ENCODE results near the gene PTK7. TPM values are rescaled to one million over a fixed set of nuclear protein-coding genes. Genes with fewer than 3 reads are reported as not detected.

Gene PTK7
- total RNA-seq, 1 donor from 2014 or later, result 2.7 TPM

DNA sequence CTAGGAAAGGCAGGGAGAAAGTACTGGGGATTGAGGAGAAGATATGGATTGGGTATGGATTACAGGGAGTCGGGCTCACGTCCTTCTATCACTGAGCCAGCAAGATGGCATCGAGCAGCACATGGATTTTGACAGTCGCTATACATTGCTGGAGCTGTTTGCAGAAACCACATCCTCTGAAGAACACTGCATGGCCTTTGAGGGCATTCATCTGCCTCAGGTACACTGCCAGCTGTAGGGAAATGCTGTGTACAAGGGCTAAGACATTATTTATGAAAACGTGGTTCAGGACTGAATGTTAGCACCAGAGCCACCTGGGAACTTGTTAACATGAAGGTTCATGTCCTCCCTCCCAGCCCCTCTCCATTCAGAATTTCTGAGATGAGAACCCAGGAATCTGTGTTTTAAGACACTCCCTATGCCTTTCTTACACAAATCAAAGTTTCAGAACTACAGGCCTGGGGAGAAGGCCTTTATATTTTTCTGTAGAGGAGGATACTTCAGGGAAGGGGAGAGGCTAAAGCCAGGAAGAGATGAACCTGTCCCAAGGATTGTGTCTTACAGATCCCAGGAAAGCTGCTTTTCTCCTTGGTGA lies 109.4 kb downstream of the PTK7 start:
- no peak for DNase-seq (ENCODE audit: low spot score)
- intact Hi-C loops (cut with DNase I), result no loop called here

DNA sequence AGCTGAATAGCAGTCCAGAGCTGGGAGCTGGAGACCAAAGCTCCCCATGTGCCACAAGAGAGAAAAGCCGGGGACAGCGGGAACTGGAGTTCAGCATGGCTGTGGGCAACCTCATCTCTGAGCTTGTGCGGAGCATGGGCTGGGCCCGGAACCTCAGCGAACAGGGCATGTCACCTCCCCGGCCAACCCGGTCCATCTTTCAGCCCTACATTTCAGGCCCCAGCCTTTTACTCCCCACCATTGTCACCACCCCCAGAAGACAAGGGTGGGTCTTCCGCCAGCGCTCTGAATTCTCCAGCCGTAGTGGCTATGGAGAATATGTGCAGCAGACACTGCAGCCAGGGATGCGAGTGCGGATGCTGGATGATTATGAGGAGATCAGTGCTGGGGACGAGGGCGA lies 109.9 kb downstream of the PTK7 start:
- DNase-seq (ENCODE audit: low spot score), result no peak
- intact Hi-C loops (cut with DNase I), result no loop called here

DNA sequence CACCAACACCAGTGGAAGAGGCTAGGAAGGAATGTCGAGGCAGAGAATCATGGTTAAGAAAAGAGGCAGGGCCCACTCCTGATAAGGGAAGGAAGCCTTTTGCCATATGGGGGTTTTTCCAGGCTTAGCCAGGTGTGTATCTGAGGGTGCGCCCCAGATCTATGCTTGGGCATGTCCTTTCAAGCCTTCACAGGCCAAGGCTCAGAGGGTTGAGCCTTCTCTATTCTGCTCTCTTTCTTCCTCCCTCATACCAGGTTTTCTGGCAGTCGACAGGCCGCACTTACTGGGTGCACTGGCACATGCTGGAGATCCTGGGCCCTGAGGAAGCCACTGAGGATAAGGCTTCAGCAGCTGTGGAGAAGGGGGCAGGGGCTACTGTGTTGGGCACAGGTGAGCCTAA lies 110.6 kb downstream of the PTK7 start:
- intact Hi-C loops (cut with DNase I), result no loop called here
- DNase-seq (ENCODE audit: low spot score), result no peak

DNA sequence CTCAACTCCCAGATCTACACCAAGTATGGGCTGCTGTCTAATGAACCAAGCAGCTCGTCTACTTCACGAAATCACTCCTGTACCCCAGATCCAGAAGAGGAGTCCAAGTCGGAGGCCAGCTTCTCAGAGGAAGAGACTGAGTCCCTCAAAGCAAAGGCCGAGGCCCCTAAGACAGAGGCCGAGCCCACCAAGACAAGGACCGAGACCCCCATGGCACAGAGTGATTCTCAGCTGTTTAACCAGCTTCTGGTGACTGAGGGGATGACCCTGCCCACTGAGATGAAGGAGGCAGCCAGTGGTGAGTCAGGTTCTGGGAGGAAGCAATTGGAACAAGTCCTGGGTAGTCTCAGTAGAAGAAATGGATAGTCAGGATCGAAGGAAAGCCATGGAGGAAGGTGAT lies 111.7 kb downstream of the PTK7 start:
- DNase-seq (ENCODE audit: low spot score), result no peak
- intact Hi-C loops (cut with DNase I), result no loop called here

DNA sequence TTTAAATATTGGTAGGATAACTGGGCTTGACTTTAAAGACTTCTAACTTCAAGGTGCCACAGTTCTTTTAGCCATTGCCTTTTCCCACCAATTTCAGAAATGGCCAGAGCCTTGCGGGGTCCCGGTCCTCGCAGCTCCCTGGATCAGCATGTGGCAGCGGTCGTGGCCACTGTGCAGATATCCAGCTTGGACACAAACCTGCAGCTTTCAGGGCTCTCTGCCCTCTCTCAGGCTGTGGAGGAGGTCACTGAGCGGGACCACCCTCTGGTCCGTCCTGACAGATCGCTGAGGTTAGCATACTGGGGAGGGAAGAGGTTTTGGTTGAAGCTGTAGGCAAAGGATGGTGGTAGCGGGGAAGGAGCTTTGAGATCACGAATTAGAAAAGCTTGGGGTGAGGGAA lies 112.3 kb downstream of the PTK7 start:
- intact Hi-C loops (cut with DNase I), result no loop called here
- DNase-seq (ENCODE audit: low spot score), result no peak

DNA sequence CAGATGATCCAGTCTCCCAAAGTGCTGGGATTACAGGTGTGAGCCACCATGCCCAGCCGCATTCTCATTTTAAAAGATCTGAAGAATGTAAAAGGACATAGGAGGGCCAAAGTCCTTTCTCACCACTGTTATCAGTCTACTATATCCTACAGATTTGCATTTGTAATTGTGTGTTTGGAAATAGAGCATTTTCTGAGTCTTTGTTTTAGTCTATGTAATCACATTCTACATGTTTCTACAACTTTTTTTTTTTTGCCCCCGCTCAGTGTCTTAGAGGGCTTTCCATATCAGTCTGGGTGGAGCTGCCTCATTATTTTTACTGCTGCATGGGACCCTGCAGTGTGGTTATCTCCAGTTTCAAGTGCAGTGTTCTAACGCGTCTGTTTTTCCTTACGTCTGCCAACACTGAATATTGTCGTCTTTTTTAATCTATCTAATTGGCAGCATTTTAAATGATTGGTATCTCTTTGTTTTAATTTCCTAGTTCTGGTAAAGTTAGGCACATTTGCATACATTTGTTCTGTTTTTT lies 113.7 kb downstream of the PTK7 start:
- intact Hi-C loops (cut with DNase I), result no loop called here
- no peak for DNase-seq (ENCODE audit: low spot score)

DNA sequence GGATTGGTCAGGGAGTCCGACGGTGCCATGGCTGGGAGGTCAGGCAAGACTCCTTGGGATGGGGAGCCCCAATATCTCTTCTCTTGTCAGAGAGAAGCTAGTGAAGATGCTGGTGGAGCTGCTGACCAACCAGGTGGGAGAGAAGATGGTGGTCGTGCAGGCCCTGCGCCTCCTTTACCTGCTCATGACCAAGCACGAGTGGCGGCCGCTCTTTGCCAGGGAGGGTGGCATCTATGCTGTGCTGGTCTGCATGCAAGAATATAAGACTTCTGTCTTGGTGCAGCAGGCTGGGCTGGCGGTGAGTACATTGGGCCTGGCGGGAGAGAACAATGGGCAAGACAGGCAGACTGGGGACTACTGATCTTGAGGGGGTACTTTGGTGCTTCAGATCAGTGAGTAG lies 116.8 kb downstream of the PTK7 start:
- no peak for DNase-seq (ENCODE audit: low spot score)
- intact Hi-C loops (cut with DNase I), result no loop called here

DNA sequence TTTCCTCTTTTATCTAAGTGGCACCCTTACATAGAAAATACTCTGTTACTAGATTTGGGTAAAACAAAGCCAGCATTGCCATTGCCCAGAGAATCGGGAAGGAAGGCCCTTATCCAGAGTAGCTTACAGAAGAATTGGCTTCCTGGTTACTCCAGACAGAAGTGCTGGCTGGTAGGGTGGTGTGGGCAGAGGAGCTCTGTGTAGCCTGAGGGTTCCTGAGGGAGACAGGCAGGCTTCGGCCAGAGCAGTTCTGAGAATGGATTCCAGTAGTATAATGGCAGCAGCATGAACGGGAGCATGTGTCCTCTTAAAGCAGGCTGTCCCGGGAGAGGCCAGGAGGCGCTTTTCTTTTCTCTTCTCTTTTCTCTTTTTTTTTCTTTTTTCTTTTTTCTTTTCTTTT lies 117.8 kb downstream of the PTK7 start:
- intact Hi-C loops (cut with DNase I), result no loop called here
- DNase-seq (ENCODE audit: low spot score), result no peak

DNA sequence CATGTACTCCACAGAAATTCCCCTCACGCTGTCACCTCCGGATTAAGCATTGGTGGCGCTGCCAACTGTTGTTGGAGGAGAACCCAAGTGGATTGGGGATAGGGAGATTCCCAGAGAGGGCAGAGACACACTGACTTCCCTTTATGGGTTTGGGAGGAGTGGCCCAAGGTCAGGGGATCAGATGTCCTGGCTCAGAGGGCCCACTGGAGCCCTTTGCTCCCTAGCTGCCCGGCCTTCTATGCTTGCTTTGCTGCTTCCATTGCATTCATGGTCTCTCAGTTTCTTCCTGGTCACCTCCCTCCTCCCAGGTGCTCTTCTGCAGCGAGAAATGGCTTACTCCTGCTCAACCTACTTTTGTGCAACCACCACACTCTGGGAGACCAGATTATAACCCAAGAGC lies 120.2 kb downstream of the PTK7 start:
- intact Hi-C loops (cut with DNase I), result no loop called here

DNA sequence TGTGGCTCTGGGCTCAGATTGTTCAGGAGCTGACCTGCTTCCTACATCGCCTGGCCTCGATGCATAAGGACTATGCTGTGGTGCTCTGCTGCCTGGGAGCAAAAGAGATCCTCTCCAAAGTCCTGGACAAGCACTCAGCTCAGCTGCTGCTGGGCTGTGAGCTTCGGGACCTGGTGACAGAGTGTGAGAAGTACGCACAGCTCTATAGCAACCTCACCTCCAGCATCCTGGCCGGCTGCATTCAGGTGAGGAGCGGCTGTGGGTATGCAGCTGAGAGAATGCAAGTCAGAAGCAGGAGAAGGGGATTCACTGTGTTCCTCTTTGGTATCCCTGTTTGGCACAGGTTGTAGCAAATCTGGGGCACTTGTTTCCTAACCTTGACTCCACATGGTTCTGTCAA lies 123.8 kb downstream of the PTK7 start:
- intact Hi-C loops (cut with DNase I), result no loop called here
- no peak for DNase-seq (ENCODE audit: low spot score)

More for the DNA sequence above, 120.2 kb downstream of the PTK7 start:
- no peak for DNase-seq (ENCODE audit: low spot score)

DNA sequence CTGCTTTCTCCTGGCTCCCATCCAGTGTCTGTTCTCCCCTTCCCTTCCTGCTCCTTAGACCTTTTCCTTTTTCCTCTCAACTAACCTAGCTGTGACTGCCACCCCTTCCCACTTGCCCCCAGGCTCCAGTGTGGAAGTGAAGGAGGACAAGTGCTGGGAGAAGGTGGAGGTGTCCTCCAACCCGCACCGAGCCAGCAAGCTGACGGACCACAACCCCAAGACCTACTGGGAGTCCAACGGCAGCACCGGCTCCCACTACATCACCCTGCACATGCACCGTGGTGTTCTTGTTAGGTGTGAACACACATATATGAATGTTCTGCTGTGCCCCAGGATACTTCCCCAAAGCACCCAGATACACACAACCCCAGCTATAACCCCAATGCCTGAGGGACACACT lies 124.4 kb downstream of the PTK7 start:
- intact Hi-C loops (cut with DNase I), result no loop called here
- no peak for DNase-seq (ENCODE audit: low spot score)

DNA sequence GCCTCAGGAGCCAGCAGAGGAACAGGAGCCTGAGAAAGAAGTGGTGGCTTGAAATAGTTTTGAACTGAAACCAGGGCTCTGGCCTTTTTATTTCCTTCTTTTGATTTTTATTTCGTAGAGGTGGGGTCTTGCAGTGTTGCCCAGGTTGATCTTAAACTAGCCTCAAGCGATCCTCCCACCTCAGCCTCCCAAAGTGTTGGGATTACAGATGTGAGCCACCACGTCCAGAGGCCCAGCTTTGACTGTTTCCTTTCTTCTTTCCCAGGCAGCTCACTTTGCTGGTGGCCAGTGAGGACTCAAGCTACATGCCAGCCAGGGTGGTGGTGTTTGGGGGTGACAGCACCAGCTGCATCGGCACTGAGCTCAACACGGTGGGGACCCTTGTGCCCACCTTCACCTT lies 126.3 kb downstream of the PTK7 start:
- no peak for DNase-seq (ENCODE audit: low spot score)
- intact Hi-C loops (cut with DNase I), result no loop called here

DNA sequence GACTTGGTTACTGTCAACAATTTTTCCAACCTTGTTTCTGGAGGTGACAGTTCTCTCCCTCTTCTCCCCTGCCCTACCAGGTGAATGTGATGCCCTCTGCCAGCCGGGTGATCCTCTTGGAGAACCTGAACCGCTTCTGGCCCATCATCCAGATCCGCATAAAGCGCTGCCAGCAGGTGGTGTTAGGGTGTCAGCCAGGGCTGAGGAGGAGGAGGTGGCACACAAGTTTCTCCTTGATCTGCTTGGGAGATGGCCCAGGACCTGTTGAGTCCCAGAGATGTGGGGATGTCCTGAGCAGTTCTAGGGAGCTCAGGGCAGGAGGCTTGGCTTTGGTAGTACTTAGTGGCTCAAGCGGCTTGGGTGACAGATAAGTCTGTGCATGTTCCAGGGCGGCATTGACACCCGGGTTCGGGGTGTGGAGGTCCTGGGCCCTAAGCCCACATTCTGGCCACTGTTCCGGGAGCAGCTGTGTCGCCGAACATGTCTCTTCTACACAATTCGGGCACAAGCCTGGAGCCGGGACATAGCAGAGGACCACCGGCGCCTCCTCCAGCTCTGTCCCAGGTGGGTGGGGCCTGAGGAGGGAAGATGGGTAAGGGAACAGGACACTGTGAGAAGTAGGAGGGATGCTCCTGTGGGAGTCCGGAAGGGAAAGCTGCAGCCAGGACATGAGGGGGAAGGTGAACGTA lies 127.1 kb downstream of the PTK7 start:
- intact Hi-C loops (cut with DNase I), result no loop called here
- DNase-seq (ENCODE audit: low spot score), result no peak

DNA sequence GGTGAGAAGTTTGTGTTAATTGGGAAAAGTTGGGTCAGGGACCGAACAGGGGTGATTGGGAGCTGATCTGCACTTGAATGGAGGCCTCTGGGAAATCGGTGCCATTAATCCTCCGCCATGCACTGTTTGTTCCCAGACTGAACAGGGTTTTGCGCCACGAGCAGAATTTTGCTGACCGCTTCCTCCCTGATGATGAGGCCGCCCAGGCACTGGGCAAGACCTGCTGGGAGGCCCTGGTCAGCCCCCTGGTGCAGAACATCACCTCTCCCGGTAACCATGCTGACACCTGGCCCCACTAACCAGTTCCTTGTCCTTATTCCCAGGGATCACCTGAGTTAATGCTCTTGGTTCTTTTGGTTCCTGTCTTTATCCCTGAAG lies 127.6 kb downstream of the PTK7 start:
- intact Hi-C loops (cut with DNase I), result no loop called here
- no peak for DNase-seq (ENCODE audit: low spot score)

DNA sequence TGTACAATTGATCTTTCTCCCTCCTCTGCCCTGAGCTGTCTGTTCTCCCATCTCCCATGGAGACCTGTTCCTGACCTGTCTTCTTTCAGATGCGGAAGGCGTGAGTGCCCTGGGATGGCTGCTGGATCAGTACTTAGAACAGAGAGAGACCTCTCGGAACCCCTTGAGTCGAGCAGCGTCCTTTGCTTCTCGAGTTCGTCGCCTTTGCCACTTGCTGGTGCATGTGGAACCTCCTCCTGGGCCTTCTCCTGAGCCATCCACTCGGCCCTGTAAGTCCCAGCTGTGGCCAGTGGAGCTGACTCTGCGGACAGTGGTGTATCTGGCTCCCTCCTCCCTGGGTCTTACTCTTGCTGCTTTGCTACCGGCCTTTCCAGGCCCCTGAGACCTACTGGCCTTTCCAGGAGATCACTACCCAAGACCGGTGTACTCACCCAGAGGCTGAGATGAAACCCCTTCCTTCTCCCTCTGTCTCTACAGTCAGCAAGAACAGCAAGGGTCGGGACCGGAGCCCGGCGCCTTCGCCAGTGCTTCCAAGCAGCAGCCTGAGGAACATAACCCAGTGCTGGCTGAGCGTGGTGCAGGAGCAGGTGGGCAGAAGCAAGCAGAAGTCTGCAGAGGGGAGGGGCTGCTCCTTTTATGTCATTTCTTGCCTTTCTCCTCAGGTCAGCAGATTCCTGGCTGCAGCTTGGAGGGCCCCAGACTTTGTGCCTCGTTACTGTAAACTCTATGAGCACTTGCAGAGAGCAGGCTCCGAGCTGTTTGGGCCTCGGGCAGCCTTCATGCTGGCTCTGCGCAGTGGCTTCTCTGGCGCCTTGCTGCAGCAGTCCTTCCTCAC lies 128.4 kb downstream of the PTK7 start:
- intact Hi-C loops (cut with DNase I), result no loop called here
- no peak for DNase-seq (ENCODE audit: low spot score)

DNA sequence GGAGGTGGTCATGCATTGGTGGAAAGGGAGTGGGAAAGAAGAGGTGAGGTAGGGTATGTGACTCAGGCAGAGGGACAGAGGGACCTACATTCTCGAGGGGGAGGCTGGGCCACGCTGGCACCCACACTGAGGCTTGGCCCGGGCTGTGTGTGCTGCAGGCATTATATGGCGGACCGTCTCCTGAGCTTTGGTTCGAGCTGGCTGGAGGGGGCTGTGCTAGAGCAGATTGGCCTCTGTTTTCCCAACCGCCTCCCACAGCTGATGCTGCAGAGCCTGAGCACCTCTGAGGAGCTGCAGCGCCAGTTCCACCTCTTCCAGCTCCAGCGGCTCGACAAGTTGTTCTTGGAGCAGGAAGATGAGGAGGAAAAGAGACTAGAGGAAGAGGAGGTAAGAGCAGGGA lies 129.7 kb downstream of the PTK7 start:
- intact Hi-C loops (cut with DNase I), result no loop called here
- no peak for DNase-seq (ENCODE audit: low spot score)

DNA sequence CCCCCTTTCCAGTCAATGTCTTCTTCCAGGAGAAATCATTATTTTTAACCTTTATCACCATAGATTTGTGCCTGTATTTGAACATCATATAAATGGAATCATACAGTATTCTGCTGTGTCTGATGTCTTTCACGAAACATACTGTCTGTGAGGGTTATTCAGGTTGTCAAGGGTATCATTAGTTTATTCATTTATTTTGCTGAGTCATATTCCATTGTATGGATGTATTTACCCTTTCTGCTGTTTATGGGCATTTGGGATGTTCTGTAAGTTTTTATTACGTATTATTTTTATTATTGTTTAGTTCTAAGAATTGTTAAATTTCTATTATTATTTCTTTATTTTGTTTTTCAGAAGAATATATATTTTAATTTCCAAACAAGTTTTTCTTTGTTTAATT lies 131.2 kb downstream of the PTK7 start:
- DNase-seq (ENCODE audit: low spot score), result no peak

More for the DNA sequence above, 131.2 kb downstream of the PTK7 start:
- intact Hi-C loops (cut with DNase I), result no loop called here

Measured in cardiac septum (tissue), 1 donor.